Mesenchymal stem cell (in vitro differentiated cells and primary cell): ENCODE data around the gene SLC46A3. TPM values are rescaled to one million over a fixed set of nuclear protein-coding genes. Genes with fewer than 3 reads are reported as not detected.

ENCODE experiments used
- DNase-seq: peaks from one replicate; pipeline ENCODE4 v3.0.0-alpha.2; 2013
- H2AFZ ChIP-seq: one replicate; pipeline ENCODE4 v1.6.1; 2013; ENCODE audit warnings: low read depth, mild to moderate bottlenecking, control low read depth, inconsistent platforms, low read length, moderate library complexity
- H2AK5ac ChIP-seq: 2 replicates; pipeline ENCODE4 v1.6.1; 2013; ENCODE audit warnings: low read length, moderate library complexity, mild to moderate bottlenecking, inconsistent platforms; ENCODE audit not compliant: severe bottlenecking
- H2BK120ac ChIP-seq: one replicate; pipeline ENCODE4 v1.6.1; 2013; ENCODE audit warnings: low read depth, mild to moderate bottlenecking, inconsistent platforms, low read length, moderate library complexity
- H2BK12ac ChIP-seq, 2 experiments: one replicate each; pipeline ENCODE4 v1.6.1; 2013; ENCODE audit warnings: inconsistent platforms in 2 of 2, low read length in 2 of 2, mild to moderate bottlenecking in 2 of 2, moderate library complexity in 2 of 2, control low read depth in 1 of 2
- H2BK15ac ChIP-seq: one replicate; pipeline ENCODE4 v1.6.1; 2013; ENCODE audit warnings: mild to moderate bottlenecking, low read depth, inconsistent platforms; ENCODE audit not compliant: poor library complexity, severe bottlenecking
- H2BK5ac ChIP-seq: 2 replicates; pipeline ENCODE4 v1.6.1; 2013; ENCODE audit warnings: low read depth, mild to moderate bottlenecking, low read length, control low read depth, inconsistent platforms; ENCODE audit not compliant: poor library complexity, severe bottlenecking
- H3K14ac ChIP-seq, 2 experiments: one replicate each; pipeline ENCODE4 v1.6.1; 2013; ENCODE audit warnings: inconsistent platforms in 2 of 2, low read length in 2 of 2, control low read depth in 1 of 2, mild to moderate bottlenecking in 1 of 2, moderate library complexity in 1 of 2
- H3K18ac ChIP-seq, 2 experiments: one replicate each; pipeline ENCODE4 v1.6.1; 2013; ENCODE audit warnings: inconsistent platforms in 2 of 2, low read length in 2 of 2, control low read depth in 1 of 2, low read depth in 1 of 2, mild to moderate bottlenecking in 1 of 2
- H3K23ac ChIP-seq, 2 experiments: one replicate each; pipeline ENCODE4 v1.6.1; 2013; ENCODE audit warnings: inconsistent platforms in 2 of 2, low read length in 2 of 2, mild to moderate bottlenecking in 2 of 2, moderate library complexity in 2 of 2, control low read depth in 1 of 2
- H3K27ac ChIP-seq: 2 replicates; pipeline ENCODE4 v1.5.1; 2013; ENCODE audit warnings: mild to moderate bottlenecking, moderate library complexity, low read length, control low read depth, inconsistent platforms; ENCODE audit not compliant: poor library complexity, severe bottlenecking
- H3K27me3 ChIP-seq, 2 experiments: 2 replicates each; pipeline versions ENCODE4 v1.6.1 to v1.7.0; 2013; ENCODE audit warnings: low read length in 2 of 2, mild to moderate bottlenecking in 2 of 2, moderate library complexity in 2 of 2, control low read depth in 1 of 2, inconsistent platforms in 1 of 2; ENCODE audit not compliant: control insufficient read depth in 1 of 2, insufficient read depth in 1 of 2
- H3K36me3 ChIP-seq, 2 experiments: 2 replicates each; pipeline versions ENCODE4 v1.6.1 to v1.7.0; 2013; ENCODE audit warnings: low read length in 2 of 2, control low read depth in 1 of 2, inconsistent platforms in 1 of 2, low read depth in 1 of 2, mild to moderate bottlenecking in 1 of 2; ENCODE audit not compliant: insufficient read depth in 2 of 2, control insufficient read depth in 1 of 2
- H3K4ac ChIP-seq, 2 experiments: one replicate each; pipeline ENCODE4 v1.6.1; 2013; ENCODE audit warnings: inconsistent platforms in 2 of 2, low read length in 2 of 2, mild to moderate bottlenecking in 2 of 2, moderate library complexity in 2 of 2, control low read depth in 1 of 2, low read depth in 1 of 2
- H3K4me1 ChIP-seq: 2 replicates; pipeline ENCODE4 v1.6.1; 2013; ENCODE audit warnings: low read depth, low read length, control low read depth; ENCODE audit not compliant: control insufficient read depth, insufficient read depth
- H3K4me2 ChIP-seq: 2 replicates; pipeline ENCODE4 v1.6.1; 2013; ENCODE audit warnings: low read length, mild to moderate bottlenecking, inconsistent platforms; ENCODE audit not compliant: poor library complexity, severe bottlenecking
- H3K4me3 ChIP-seq, 2 experiments: 2 replicates each; pipeline versions ENCODE4 v1.5.1 to v1.7.0; 2013; ENCODE audit warnings: low read length in 2 of 2, mild to moderate bottlenecking in 2 of 2, control low read depth in 1 of 2, low read depth in 1 of 2; ENCODE audit not compliant: insufficient read depth in 1 of 2
- H3K79me1 ChIP-seq: replicated peaks from 2 replicates; pipeline ENCODE4 v1.6.1; 2013; ENCODE audit warnings: mild to moderate bottlenecking, control low read depth, low read length, inconsistent platforms; ENCODE audit not compliant: poor library complexity, severe bottlenecking
- H3K9ac ChIP-seq: 2 replicates; pipeline ENCODE4 v1.7.0; 2013; ENCODE audit warnings: mild to moderate bottlenecking, low read length, moderate library complexity
- H3K9me3 ChIP-seq: 2 replicates; pipeline ENCODE4 v1.7.0; 2013; ENCODE audit warnings: mild to moderate bottlenecking, low read length; ENCODE audit not compliant: control insufficient read depth
- H4K8ac ChIP-seq: one replicate; pipeline ENCODE4 v1.6.1; 2013; ENCODE audit warnings: inconsistent platforms, mild to moderate bottlenecking, low read length, moderate library complexity
- H4K91ac ChIP-seq: one replicate; pipeline ENCODE4 v1.6.1; 2013; ENCODE audit warnings: mild to moderate bottlenecking, low read length, inconsistent platforms
- WGBS: methylation state at CpG from one replicate; pipeline ENCODE4 v1.1.7; 2013; ENCODE audit warnings: mixed read lengths; 5-methylcytosine and 5-hydroxymethylcytosine counted together
- polyA plus RNA-seq, 2 experiments: library from polyadenylated mRNA; stranded (reverse); fragments of 200-250 nt; gene quantifications; one replicate each; pipeline ENCODE4 v1.2.3, GENCODE V29; 2013

SLC46A3 gene
- polyA plus RNA-seq (2013, experiment 1 of 2) = 8.0 TPM
- 8.9 TPM for polyA plus RNA-seq (2013, experiment 2 of 2)

- H4K91ac ChIP-seq = peak within 1 kb of the TSS; percentile 90
- peak within 1 kb of the TSS; percentile 94 for H2AFZ ChIP-seq
- DNase-seq = peak; percentile 99
- peak within 1 kb of the TSS in 1 of 2 experiments; percentile 71 for H2BK12ac ChIP-seq
- no peaks in the 10 kb centered on the region for H3K9me3 ChIP-seq
- peak within 1 kb of the TSS; percentile 72 to 81 for H3K4ac ChIP-seq
- no peaks in the 10 kb centered on the region for H3K36me3 ChIP-seq
- H2BK15ac ChIP-seq = no peak within 1 kb of the TSS
- H3K27ac ChIP-seq = peak within 1 kb of the TSS; percentile 82
- WGBS = under 1% methylated on average over 76 of the region's 78 CpGs
- peak within 1 kb of the TSS; percentile 76 to 88 for H3K4me3 ChIP-seq
- peak within 1 kb of the TSS; percentile 91 for H3K9ac ChIP-seq
- H2BK120ac ChIP-seq = peak within 1 kb of the TSS; percentile 49
- peak within 1 kb of the TSS; percentile 79 to 89 for H3K18ac ChIP-seq
- no peak within 1 kb of the TSS for H2AK5ac ChIP-seq
- peak within 1 kb of the TSS; percentile 95 for H4K8ac ChIP-seq
- no peaks in the 10 kb centered on the region for H3K27me3 ChIP-seq
- H3K4me2 ChIP-seq = peak within 1 kb of the TSS; percentile 93
- H3K14ac ChIP-seq = peak within 1 kb of the TSS in 1 of 2 experiments; percentile 86
- peak within 1 kb of the TSS; percentile 46 for H2BK5ac ChIP-seq
- no peak within 1 kb of the TSS for H3K23ac ChIP-seq
- H3K79me1 ChIP-seq = peaks cover 2% of the 10 kb centered on the region
- H3K4me1 ChIP-seq = peaks cover 4% of the 10 kb centered on the region
Measured at GRCh38 chr13:28718543-28719226, at the start of gene SLC46A3. SLC46A3 (minus strand) TSS chr13:28718970; CDS start chr13:28717998, 972 bp downstream.

- H3K79me1 ChIP-seq = no peaks in the 10 kb centered on the region
- H4K91ac ChIP-seq = no peak overlapping the region
- H3K4me2 ChIP-seq = no peak overlapping the region
- H4K8ac ChIP-seq = no peak overlapping the region
- peaks cover 3% of the 10 kb centered on the region for H3K4me1 ChIP-seq
- H2BK5ac ChIP-seq = no peak overlapping the region
- H3K18ac ChIP-seq = peak overlapping the region in 1 of 2 experiments; percentile 11
- H3K27me3 ChIP-seq = peaks cover 4% of the 10 kb centered on the region in 2 experiments
- H3K4me3 ChIP-seq = no peak overlapping the region
- no peak overlapping the region for H2AFZ ChIP-seq
- no peak overlapping the region for H2BK12ac ChIP-seq
- peaks cover 6% of the 10 kb centered on the region for H3K9me3 ChIP-seq
- no peak overlapping the region for H2AK5ac ChIP-seq
- no peaks in the 10 kb centered on the region for H3K36me3 ChIP-seq
- no peak overlapping the region for H2BK15ac ChIP-seq
- no peak overlapping the region for H3K4ac ChIP-seq
- H3K9ac ChIP-seq = no peak overlapping the region
- H2BK120ac ChIP-seq = no peak overlapping the region
- no peak overlapping the region for H3K14ac ChIP-seq
- H3K27ac ChIP-seq = no peak overlapping the region
- no peak for DNase-seq
- WGBS = 97% methylated on average over 4 of the region's 4 CpGs
- no peak overlapping the region for H3K23ac ChIP-seq
Measured at GRCh38 chr13:28763887-28764286, 45.1 kb upstream of the SLC46A3 start.

GRCh38 chr13:28761586-28761985, 42.8 kb upstream of the SLC46A3 start:
- Histone ChIP-seq H3K4me3 (no peak overlapping the region), H2AFZ (no peak overlapping the region), H2BK5ac (no peak overlapping the region), H3K4ac (no peak overlapping the region), H3K14ac (no peak overlapping the region), H4K8ac (no peak overlapping the region), H2BK120ac (no peak overlapping the region), H3K9ac (no peak overlapping the region), H2BK12ac (no peak overlapping the region), H2BK15ac (no peak overlapping the region), H3K36me3 (no peaks in the 10 kb centered on the region), H3K23ac (no peak overlapping the region), H3K79me1 (no peaks in the 10 kb centered on the region), H3K9me3 (peaks cover 24% of the 10 kb centered on the region), H3K27me3 (peaks cover 4% of the 10 kb centered on the region in 2 experiments), H3K18ac (no peak overlapping the region), H3K4me1 (peaks cover 3% of the 10 kb centered on the region), H4K91ac (no peak overlapping the region), H3K4me2 (no peak overlapping the region), H2AK5ac (no peak overlapping the region), H3K27ac (no peak overlapping the region)
- 41% methylated on average over 3 of the region's 4 CpGs for WGBS
- peak; percentile 35 for DNase-seq

DNA sequence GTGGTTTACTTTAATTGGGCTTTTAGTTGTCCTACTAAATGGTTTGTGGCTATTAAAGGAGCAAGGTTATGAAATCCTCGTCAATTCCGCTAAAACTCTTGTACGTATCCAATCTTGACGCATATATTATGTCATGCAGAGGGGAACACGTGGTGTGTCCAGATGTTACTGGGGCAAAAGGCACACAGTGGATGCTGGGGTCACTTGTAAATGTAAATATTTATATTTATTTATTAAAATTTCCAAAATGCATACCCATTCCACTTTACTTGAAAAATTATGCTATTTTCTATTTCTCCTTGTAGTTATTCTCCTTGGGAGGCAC, 36.7 kb upstream of the SLC46A3 start:
- H3K23ac ChIP-seq = no peak overlapping the region
- no peak overlapping the region for H2BK12ac ChIP-seq
- H3K4ac ChIP-seq = no peak overlapping the region
- no peak overlapping the region for H3K9ac ChIP-seq
- no peak overlapping the region for H2BK120ac ChIP-seq
- no peak overlapping the region for H3K4me3 ChIP-seq
- no peak overlapping the region for H3K18ac ChIP-seq
- H3K4me1 ChIP-seq = peaks cover 7% of the 10 kb centered on the region
- H3K9me3 ChIP-seq = peaks cover 24% of the 10 kb centered on the region
- no peak overlapping the region for H3K4me2 ChIP-seq
- H2AFZ ChIP-seq = no peak overlapping the region
- no peak overlapping the region for H4K8ac ChIP-seq
- no peak for DNase-seq
- no peak overlapping the region for H2BK15ac ChIP-seq
- no peak overlapping the region for H3K27ac ChIP-seq
- no peaks in the 10 kb centered on the region for H3K27me3 ChIP-seq
- 94% methylated on average over 5 of the region's 5 CpGs for WGBS
- no peak overlapping the region for H3K14ac ChIP-seq
- H2AK5ac ChIP-seq = no peak overlapping the region
- no peaks in the 10 kb centered on the region for H3K79me1 ChIP-seq
- H3K36me3 ChIP-seq = no peaks in the 10 kb centered on the region
- H4K91ac ChIP-seq = no peak overlapping the region
- no peak overlapping the region for H2BK5ac ChIP-seq
